Nephron progenitor cell (in vitro differentiated cells): ENCODE measurements around the gene PALD1.

Experiments used
- DNase-seq: peaks from one replicate; pipeline ENCODE4 v3.0.0; 2021
- H3K27ac Mint-ChIP-seq: 2 replicates; pipeline ENCODE4 v1.8.0; 2021; ENCODE audit warnings: mild to moderate bottlenecking, moderate library complexity, mixed read lengths
- H3K27me3 Mint-ChIP-seq: 2 replicates; pipeline ENCODE4 v1.8.0; 2021; ENCODE audit warnings: mild to moderate bottlenecking, low read depth, mixed read lengths; ENCODE audit not compliant: poor library complexity
- H3K36me3 Mint-ChIP-seq: 2 replicates; pipeline ENCODE4 v1.8.0; 2021; ENCODE audit warnings: low read depth, mixed read lengths
- H3K4me1 Mint-ChIP-seq: 2 replicates; pipeline ENCODE4 v1.8.0; 2021; ENCODE audit warnings: mixed read lengths
- H3K4me3 Mint-ChIP-seq: 2 replicates; pipeline ENCODE4 v1.8.0; 2021; ENCODE audit warnings: mild to moderate bottlenecking, moderate library complexity, mixed read lengths
- H3K9me3 Mint-ChIP-seq: 2 replicates; pipeline ENCODE4 v1.8.0; 2021; ENCODE audit warnings: mild to moderate bottlenecking, moderate library complexity, mixed read lengths
- CTCF ChIP-seq: fragments of 200-600 bp; sonication (generic); IDR thresholded peaks from 2 replicates; pipeline ENCODE4 v1.5.0; 2021; ENCODE audit warnings: antibody characterized with exemption

The PALD1 gene

GRCh38 chr10:70571236-70571635 lies 92.7 kb downstream of the PALD1 start:
- TF ChIP-seq CTCF: no peak

GRCh38 chr10:70571636-70572439 lies 93.3 kb downstream of the PALD1 start:
- no peak for TF ChIP-seq CTCF
- H3K9me3 Mint-ChIP-seq: no peaks in the 10 kb centered on the region
- H3K27me3 Mint-ChIP-seq: peaks cover 7% of the 10 kb centered on the region
- no peak for DNase-seq
- H3K36me3 Mint-ChIP-seq: peaks cover 5% of the 10 kb centered on the region
- no peak overlapping the region for H3K27ac Mint-ChIP-seq
- peaks cover 12% of the 10 kb centered on the region for H3K4me1 Mint-ChIP-seq
- no peak overlapping the region for H3K4me3 Mint-ChIP-seq

More at GRCh38 chr10:70571236-70571635, 92.7 kb downstream of the PALD1 start:
- Mint-ChIP-seq H3K4me3 (no peak overlapping the region), H3K4me1 (peaks cover 12% of the 10 kb centered on the region), H3K9me3 (no peaks in the 10 kb centered on the region), H3K36me3 (peaks cover 5% of the 10 kb centered on the region), H3K27ac (no peak overlapping the region), H3K27me3 (peaks cover 7% of the 10 kb centered on the region)
- no peak for DNase-seq

GRCh38 chr10:70573599-70574506 lies 95.3 kb downstream of the PALD1 start:
- H3K27me3 Mint-ChIP-seq: peaks cover 7% of the 10 kb centered on the region
- TF ChIP-seq CTCF: no peak
- no peaks in the 10 kb centered on the region for H3K9me3 Mint-ChIP-seq

GRCh38 chr10:70575486-70575873 lies 96.9 kb downstream of the PALD1 start:
- H3K9me3 Mint-ChIP-seq: no peaks in the 10 kb centered on the region
- no peak overlapping the region for H3K27ac Mint-ChIP-seq
- no peaks in the 10 kb centered on the region for H3K36me3 Mint-ChIP-seq
- no peak for TF ChIP-seq CTCF
- no peak overlapping the region for H3K4me3 Mint-ChIP-seq
- H3K4me1 Mint-ChIP-seq: peaks cover 8% of the 10 kb centered on the region
- H3K27me3 Mint-ChIP-seq: peaks cover 7% of the 10 kb centered on the region
- DNase-seq: no peak

More at GRCh38 chr10:70573599-70574506, 95.3 kb downstream of the PALD1 start:
- Mint-ChIP-seq H3K4me1 (peaks cover 12% of the 10 kb centered on the region), H3K36me3 (peaks cover 5% of the 10 kb centered on the region), H3K4me3 (no peak overlapping the region), H3K27ac (no peak overlapping the region)
- DNase-seq: no peak

- no peak for DNase-seq
- no peaks in the 10 kb centered on the region for H3K36me3 Mint-ChIP-seq
- H3K27ac Mint-ChIP-seq: no peak overlapping the region
- TF ChIP-seq CTCF: no peak
- H3K27me3 Mint-ChIP-seq: peaks cover 7% of the 10 kb centered on the region
- H3K4me3 Mint-ChIP-seq: no peak overlapping the region
- H3K4me1 Mint-ChIP-seq: peaks cover 8% of the 10 kb centered on the region
- H3K9me3 Mint-ChIP-seq: no peaks in the 10 kb centered on the region
These were observed 97.6 kb downstream of the PALD1 start for GRCh38 chr10:70575874-70576802.
